ENCODE measurements around the gene GTSF1L. TPM values are rescaled to one million over a fixed set of nuclear protein-coding genes. Genes with fewer than 3 reads are reported as not detected.

GTSF1L gene
- total and polyA plus RNA-seq, 4 donors: not detected

DNA sequence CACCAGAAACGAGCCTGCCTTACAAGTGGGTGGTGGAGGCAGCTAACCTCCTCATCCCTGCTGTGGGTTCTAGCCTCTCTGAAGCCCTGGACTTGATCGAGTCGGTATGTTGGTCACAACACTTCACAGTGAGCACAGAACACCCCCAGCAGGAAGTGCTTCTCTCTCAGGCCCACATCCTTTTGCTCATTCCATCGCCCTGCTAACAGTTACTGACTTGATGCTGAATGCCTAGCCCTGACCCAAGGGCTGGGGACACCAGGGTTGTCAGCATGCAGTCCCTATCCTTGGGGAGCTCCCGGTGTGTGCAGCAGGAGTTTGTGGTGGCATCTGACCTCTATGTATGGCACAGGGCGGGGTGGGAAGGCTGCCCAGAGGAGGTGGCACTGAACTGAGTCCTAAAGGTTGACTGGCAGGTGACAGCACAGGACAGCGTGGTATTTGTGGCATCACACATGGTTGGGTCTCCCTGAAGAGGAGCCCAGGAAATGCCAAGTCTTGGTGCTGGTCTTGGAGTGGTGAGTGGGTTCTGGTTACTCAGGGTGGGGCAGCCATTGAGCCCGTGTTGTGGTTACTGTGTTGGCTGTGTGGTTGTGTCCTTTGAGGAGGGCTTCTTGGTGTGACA, 26.7 kb downstream of the GTSF1L start:
- 89 to 94% methylated on average over 8 of the region's 8 CpGs for WGBS, 2 donors
- Histone ChIP-seq H3K4me3 (no peak overlapping the region), H3K27ac (ENCODE audit: low read depth in 1 of 2, low read length in 1 of 2) (no peak overlapping the region), H3K27me3 (ENCODE audit: control insufficient read depth in 3 of 3, insufficient read depth in 3 of 3, low read length in 2 of 3) (no peaks in the 10 kb centered on the region), H3K4me1 (ENCODE audit: control insufficient read depth in 5 of 5, insufficient read depth in 5 of 5, low read length in 5 of 5) (no peaks in the 10 kb centered on the region), H3K9ac (ENCODE audit: insufficient read depth in 1 of 2, low read length in 2 of 2) (no peak overlapping the region), H3K9me3 (ENCODE audit: control insufficient read depth in 4 of 4, insufficient read depth in 3 of 4, low read length in 3 of 4) (no peaks in the 10 kb centered on the region), H3K36me3 (ENCODE audit: control insufficient read depth in 4 of 4, insufficient read depth in 4 of 4, low read length in 4 of 4) (peaks cover 0 to 13% (median 0%) of the 10 kb centered on the region in 4 donors)
- no peak for ATAC-seq (ENCODE audit: insufficient read depth, low FRiP score)
- DNase-seq: no peak
- TF ChIP-seq, protein P1, sequence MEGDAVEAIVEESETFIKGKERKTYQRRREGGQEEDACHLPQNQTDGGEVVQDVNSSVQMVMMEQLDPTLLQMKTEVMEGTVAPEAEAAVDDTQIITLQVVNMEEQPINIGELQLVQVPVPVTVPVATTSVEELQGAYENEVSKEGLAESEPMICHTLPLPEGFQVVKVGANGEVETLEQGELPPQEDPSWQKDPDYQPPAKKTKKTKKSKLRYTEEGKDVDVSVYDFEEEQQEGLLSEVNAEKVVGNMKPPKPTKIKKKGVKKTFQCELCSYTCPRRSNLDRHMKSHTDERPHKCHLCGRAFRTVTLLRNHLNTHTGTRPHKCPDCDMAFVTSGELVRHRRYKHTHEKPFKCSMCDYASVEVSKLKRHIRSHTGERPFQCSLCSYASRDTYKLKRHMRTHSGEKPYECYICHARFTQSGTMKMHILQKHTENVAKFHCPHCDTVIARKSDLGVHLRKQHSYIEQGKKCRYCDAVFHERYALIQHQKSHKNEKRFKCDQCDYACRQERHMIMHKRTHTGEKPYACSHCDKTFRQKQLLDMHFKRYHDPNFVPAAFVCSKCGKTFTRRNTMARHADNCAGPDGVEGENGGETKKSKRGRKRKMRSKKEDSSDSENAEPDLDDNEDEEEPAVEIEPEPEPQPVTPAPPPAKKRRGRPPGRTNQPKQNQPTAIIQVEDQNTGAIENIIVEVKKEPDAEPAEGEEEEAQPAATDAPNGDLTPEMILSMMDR (IDR thresholded peaks at IDR 0.05; ENCODE audit: control extremely low read depth, extremely low read depth): no peak

DNA sequence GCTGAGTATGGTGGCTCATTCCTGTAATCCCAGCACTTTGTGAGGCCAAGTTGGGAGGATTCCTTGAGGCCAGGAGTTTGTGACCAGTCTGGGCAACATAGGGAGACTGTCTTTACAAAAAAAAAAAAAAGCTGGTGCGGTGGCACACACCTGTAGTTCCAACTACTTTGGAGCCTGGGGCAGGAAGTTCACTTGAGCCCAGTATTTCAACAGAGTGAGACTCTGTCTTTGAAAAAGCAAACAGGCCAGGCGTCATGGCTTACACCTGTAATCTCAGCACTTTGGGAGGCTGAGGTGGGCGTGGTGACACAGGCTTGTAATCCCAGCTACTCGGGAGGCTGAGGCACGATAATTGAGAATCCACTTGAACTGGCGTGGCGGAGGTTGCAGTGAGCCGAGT, 31.2 kb downstream of the GTSF1L start:
- Histone ChIP-seq H3K4me1 (ENCODE audit: control insufficient read depth in 5 of 5, insufficient read depth in 5 of 5, low read length in 5 of 5) (no peaks in the 10 kb centered on the region), H3K36me3 (ENCODE audit: control insufficient read depth in 4 of 4, insufficient read depth in 4 of 4, low read length in 4 of 4) (peaks cover 0 to 7% (median 0%) of the 10 kb centered on the region in 4 donors), H3K9ac (ENCODE audit: insufficient read depth in 1 of 2, low read length in 2 of 2) (no peak overlapping the region), H3K27ac (ENCODE audit: low read depth in 1 of 2, low read length in 1 of 2) (no peak overlapping the region), H3K9me3 (ENCODE audit: control insufficient read depth in 4 of 4, insufficient read depth in 3 of 4, low read length in 3 of 4) (no peaks in the 10 kb centered on the region), H3K4me3 (no peak overlapping the region), H3K27me3 (ENCODE audit: control insufficient read depth in 3 of 3, insufficient read depth in 3 of 3, low read length in 2 of 3) (no peaks in the 10 kb centered on the region)
- 88 to 93% methylated on average over 8 of the region's 8 CpGs for WGBS, 2 donors
- TF ChIP-seq, protein P1 (IDR thresholded peaks at IDR 0.05; ENCODE audit: control extremely low read depth, extremely low read depth): no peak
- DNase-seq (no peak), ATAC-seq (ENCODE audit: insufficient read depth, low FRiP score) (no peak)

DNA sequence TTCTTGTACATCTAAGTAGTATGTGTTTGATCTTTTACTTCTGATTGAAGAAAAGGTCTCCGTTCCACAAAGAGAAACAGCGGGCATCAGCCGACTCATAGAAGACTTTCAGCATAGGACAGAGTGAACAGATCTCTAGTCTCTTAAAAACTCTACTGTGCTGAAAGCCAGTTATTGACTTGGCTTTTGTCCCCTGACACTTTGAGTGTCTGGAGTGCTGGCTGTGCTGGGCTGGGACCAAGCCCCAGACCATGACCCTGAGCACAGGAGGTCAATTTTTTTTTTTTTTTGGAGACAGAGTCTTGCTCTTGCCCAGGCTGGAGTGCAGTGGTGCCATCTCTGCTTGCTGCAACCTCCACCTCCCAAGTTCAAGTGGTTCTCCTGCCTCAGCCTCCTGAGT, 32.0 kb downstream of the GTSF1L start:
- no peaks in the 10 kb centered on the region for H3K4me1 ChIP-seq (ENCODE audit: control insufficient read depth in 5 of 5, insufficient read depth in 5 of 5, low read length in 5 of 5)
- DNase-seq (no peak), ATAC-seq (ENCODE audit: insufficient read depth, low FRiP score) (no peak)
- no peaks in the 10 kb centered on the region for H3K36me3 ChIP-seq (ENCODE audit: control insufficient read depth in 4 of 4, insufficient read depth in 4 of 4, low read length in 4 of 4)
- WGBS, 2 donors: 99% methylated on average over 3 of the region's 3 CpGs
- H3K27ac ChIP-seq (ENCODE audit: low read depth in 1 of 2, low read length in 1 of 2): no peak overlapping the region
- H3K9me3 ChIP-seq (ENCODE audit: control insufficient read depth in 4 of 4, insufficient read depth in 3 of 4, low read length in 3 of 4): no peaks in the 10 kb centered on the region
- H3K9ac ChIP-seq (ENCODE audit: insufficient read depth in 1 of 2, low read length in 2 of 2): no peak overlapping the region
- H3K4me3 ChIP-seq: no peak overlapping the region
- no peaks in the 10 kb centered on the region for H3K27me3 ChIP-seq (ENCODE audit: control insufficient read depth in 3 of 3, insufficient read depth in 3 of 3, low read length in 2 of 3)
- TF ChIP-seq, protein P1 (IDR thresholded peaks at IDR 0.05; ENCODE audit: control extremely low read depth, extremely low read depth): no peak

Measured in lung (tissue), 12 donors.